H1 (cell line): ENCODE measurements around the gene ANKH. TPM values are rescaled to one million over a fixed set of nuclear protein-coding genes. Genes with fewer than 3 reads are reported as not detected.

ENCODE experiments used
- BCL11A ChIP-seq, 2 experiments: IDR thresholded peaks; one replicate each; pipeline ENCODE4 v1.6.1; 2011; ENCODE audit warnings: low read depth in 2 of 2, low read length in 2 of 2, mild to moderate bottlenecking in 2 of 2
- polyA plus RNA-seq, 7 experiments: library from polyadenylated mRNA; depleted of rRNA in 3 of 7; stranded (reverse) in 5 of 7; unstranded in 2 of 7; fragments of >200 nt in 5 of 7; fragments of 200-250 nt in 2 of 7; gene quantifications; 1 replicate in 5 of 7; 2 replicates in 1 of 7; 4 replicates in 1 of 7; pipeline versions ENCODE4 v1.2.1 to v1.2.3, GENCODE V29; 2011 to 2013; ENCODE audit warnings: missing spikeins in 2 of 7, mixed read lengths in 2 of 7
- total RNA-seq: library from RNA; stranded (reverse); fragmentation: NEBNext Ultra II Directional; extraction: Animal tissue kit (Norgen Biotek cat#: 25700); gene quantifications from 2 replicates; pipeline ENCODE4 v1.2.1, GENCODE V29; 2021
- TF ChIP-seq, protein P1 (sequence below): IDR thresholded peaks from 2 replicates; pipeline ENCODE4 v1.6.1; 2011; ENCODE audit warnings: low read depth, mild to moderate bottlenecking, low read length; ENCODE audit not compliant: insufficient read depth
- TF ChIP-seq, protein P2 (sequence below): IDR thresholded peaks from 2 replicates; pipeline ENCODE4 v1.6.1; 2012; ENCODE audit warnings: inconsistent platforms

The ANKH gene
- total and polyA plus RNA-seq, 2 of the 8 experiments (the other 6 are each of a cell fraction or from before 2014, with no cell fraction given), result 5.3 to 13.0 TPM

DNA sequence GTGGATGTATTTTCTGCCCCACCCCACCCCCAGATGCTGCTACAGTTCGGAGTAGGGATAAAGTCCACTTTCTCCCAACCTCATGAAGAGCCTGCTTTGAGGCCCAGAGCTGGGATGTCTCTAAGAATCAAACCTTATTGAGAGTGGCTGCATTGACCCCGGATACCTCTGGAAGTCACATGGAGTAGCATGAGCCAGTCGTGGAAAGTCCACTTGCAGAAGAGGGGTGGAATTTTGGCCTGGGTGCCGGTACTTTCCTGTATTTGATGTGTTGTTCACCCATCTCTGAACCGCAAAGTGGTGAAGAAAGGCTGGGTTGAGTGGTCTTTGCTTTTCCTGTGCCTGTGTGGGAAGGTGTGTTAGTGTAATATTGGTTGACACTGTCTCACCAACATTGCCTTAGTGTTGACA, 203.4 kb downstream of the ANKH start (continued):
- TF ChIP-seq, protein P1, sequence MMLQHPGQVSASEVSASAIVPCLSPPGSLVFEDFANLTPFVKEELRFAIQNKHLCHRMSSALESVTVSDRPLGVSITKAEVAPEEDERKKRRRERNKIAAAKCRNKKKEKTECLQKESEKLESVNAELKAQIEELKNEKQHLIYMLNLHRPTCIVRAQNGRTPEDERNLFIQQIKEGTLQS, result no peak
- no peak for TF ChIP-seq BCL11A (IDR thresholded peaks at IDR 0.05; ENCODE audit: low read depth in 2 of 2, low read length in 2 of 2)
- TF ChIP-seq, protein P2, sequence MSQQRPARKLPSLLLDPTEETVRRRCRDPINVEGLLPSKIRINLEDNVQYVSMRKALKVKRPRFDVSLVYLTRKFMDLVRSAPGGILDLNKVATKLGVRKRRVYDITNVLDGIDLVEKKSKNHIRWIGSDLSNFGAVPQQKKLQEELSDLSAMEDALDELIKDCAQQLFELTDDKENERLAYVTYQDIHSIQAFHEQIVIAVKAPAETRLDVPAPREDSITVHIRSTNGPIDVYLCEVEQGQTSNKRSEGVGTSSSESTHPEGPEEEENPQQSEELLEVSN, result no peak
